ENCODE measurements around the gene IRAK3. TPM values are rescaled to one million over a fixed set of nuclear protein-coding genes. Genes with fewer than 3 reads are reported as not detected.

IRAK3 gene
- total and polyA plus RNA-seq, 2 donors (not counting 3 experiments of a cell fraction or from before 2014, with no cell fraction given) = 2.3 to 8.5 TPM

- DNase-seq (ENCODE audit: low read depth, low spot score) (peak; percentile 26), FAIRE-seq (no peak)
- Histone ChIP-seq H3K9ac (replicated peaks; ENCODE audit: extremely low read depth, insufficient read depth, low read length) (no peak overlapping the region), H3K4me2 (ENCODE audit: insufficient read depth, low read length) (peak overlapping the region; percentile 51), H4K20me1 (replicated peaks; ENCODE audit: control insufficient read depth, extremely low read depth, insufficient read depth, low read length) (peaks cover 2% of the 10 kb centered on the region), H3K79me2 (ENCODE audit: control insufficient read depth, insufficient read depth, low read length) (peaks cover 4% of the 10 kb centered on the region), H3K27ac (ENCODE audit: insufficient read depth, low read depth, low read length) (peak overlapping the region; percentile 29), H3K4me3 (replicated peaks in 1 of 3; ENCODE audit: insufficient read depth in 1 of 3, low read depth in 1 of 3, low read length in 3 of 3) (no peak overlapping the region), H3K9me1 (replicated peaks; ENCODE audit: control insufficient read depth, extremely low read depth, insufficient read depth, low read length) (no peaks in the 10 kb centered on the region), H3K9me3 (replicated peaks; ENCODE audit: control insufficient read depth, insufficient read depth, low read length) (no peaks in the 10 kb centered on the region), H2AFZ (ENCODE audit: low read depth, low read length) (no peak overlapping the region), H3K36me3 (ENCODE audit: control insufficient read depth in 2 of 2, extremely low read depth in 1 of 2, insufficient read depth in 2 of 2, low read length in 2 of 2) (no peaks in the 10 kb centered on the region), H3K27me3 (ENCODE audit: control insufficient read depth in 2 of 2, insufficient read depth in 2 of 2, low read length in 2 of 2) (no peaks in the 10 kb centered on the region), H3K4me1 (ENCODE audit: control insufficient read depth, extremely low read depth, insufficient read depth, low read length) (peaks cover 16% of the 10 kb centered on the region)
- CTCF ChIA-PET = interaction anchor here (0.7 to 1.3 kb wide), 3 partner anchors 9 to 20 kb away, joined by 3 read pairs; partner anchors contain the start of gene TMBIM4
- BruUV-seq (replicated peaks) = no TSS peak
- intact Hi-C loops (cut with micrococcal nuclease) (loop anchor here (1.0 kb wide), 1 partner anchor 17 kb away; the partner anchor contains the start of gene TMBIM4), dilution Hi-C loops (cut with MboI; ENCODE audit: extremely low pct_ligation_motif_present, low sequenced_read_pairs) (no loop called here)
- POLR2A ChIA-PET = no interaction called here
- peak; percentile 72 for TF ChIP-seq FOS (IDR thresholded peaks at IDR 0.05; ENCODE audit: borderline replicate concordance, insufficient read depth, low read length)
- TF ChIP-seq CTCF (IDR thresholded peaks at IDR 0.05; ENCODE audit: extremely low read depth in 1 of 2, insufficient read depth in 1 of 2, low read depth in 1 of 2, low read length in 2 of 2) = no peak
Observed at GRCh38 chr12:66152732-66153131, 36.3 kb upstream of the IRAK3 start.

- FAIRE-seq (no peak), DNase-seq (ENCODE audit: low read depth, low spot score) (no peak)
- Histone ChIP-seq H3K27ac (ENCODE audit: insufficient read depth, low read depth, low read length) (no peak overlapping the region), H3K9ac (replicated peaks; ENCODE audit: extremely low read depth, insufficient read depth, low read length) (no peak overlapping the region), H3K4me2 (ENCODE audit: insufficient read depth, low read length) (no peak overlapping the region), H4K20me1 (replicated peaks; ENCODE audit: control insufficient read depth, extremely low read depth, insufficient read depth, low read length) (peaks cover 2% of the 10 kb centered on the region), H3K9me3 (replicated peaks; ENCODE audit: control insufficient read depth, insufficient read depth, low read length) (no peaks in the 10 kb centered on the region), H3K27me3 (ENCODE audit: control insufficient read depth in 2 of 2, insufficient read depth in 2 of 2, low read length in 2 of 2) (no peaks in the 10 kb centered on the region), H3K4me3 (replicated peaks in 1 of 3; ENCODE audit: insufficient read depth in 1 of 3, low read depth in 1 of 3, low read length in 3 of 3) (no peak overlapping the region), H3K9me1 (replicated peaks; ENCODE audit: control insufficient read depth, extremely low read depth, insufficient read depth, low read length) (no peaks in the 10 kb centered on the region), H3K4me1 (ENCODE audit: control insufficient read depth, extremely low read depth, insufficient read depth, low read length) (peaks cover 14% of the 10 kb centered on the region), H2AFZ (ENCODE audit: low read depth, low read length) (no peak overlapping the region), H3K79me2 (ENCODE audit: control insufficient read depth, insufficient read depth, low read length) (peaks cover 4% of the 10 kb centered on the region), H3K36me3 (ENCODE audit: control insufficient read depth in 2 of 2, extremely low read depth in 1 of 2, insufficient read depth in 2 of 2, low read length in 2 of 2) (peaks cover 0 to 2% of the 10 kb centered on the region in 2 experiments)
- intact Hi-C loops (cut with micrococcal nuclease) (no loop called here), dilution Hi-C loops (cut with MboI; ENCODE audit: extremely low pct_ligation_motif_present, low sequenced_read_pairs) (no loop called here)
- no TSS peak for BruUV-seq (replicated peaks)
- POLR2A ChIA-PET = no interaction called here
- TF ChIP-seq GATA2 (IDR thresholded peaks at IDR 0.05; ENCODE audit: insufficient read depth, insufficient read length, low read depth, low read length) = no peak
- no peak for TF ChIP-seq POLR2A (IDR thresholded peaks at IDR 0.05; ENCODE audit: low read depth, low read length)
- TF ChIP-seq POLR2AphosphoS5 (IDR thresholded peaks at IDR 0.05; ENCODE audit: insufficient read depth, low read depth, low read length) = no peak
- TF ChIP-seq MYC (IDR thresholded peaks at IDR 0.05; ENCODE audit: low read depth, low read length) = no peak
- no peak for TF ChIP-seq FOS (IDR thresholded peaks at IDR 0.05; ENCODE audit: borderline replicate concordance, insufficient read depth, low read length)
- no peak for TF ChIP-seq EZH2 (IDR thresholded peaks at IDR 0.05; ENCODE audit: borderline replicate concordance, low read depth, low read length, severe bottlenecking)
- no peak for TF ChIP-seq CTCF (IDR thresholded peaks at IDR 0.05; ENCODE audit: extremely low read depth in 1 of 2, insufficient read depth in 1 of 2, low read depth in 1 of 2, low read length in 2 of 2)
- TF ChIP-seq MAX (IDR thresholded peaks at IDR 0.05; ENCODE audit: insufficient read depth, insufficient read length) = no peak
- no peak for TF ChIP-seq JUN (IDR thresholded peaks at IDR 0.05; ENCODE audit: borderline replicate concordance, insufficient read depth, insufficient read length, low read depth)
- CTCF ChIA-PET = no interaction called here
Observed at GRCh38 chr12:66154776-66155175, 34.2 kb upstream of the IRAK3 start.

All from endothelial cell of umbilical vein (primary cell).